ENCODE data around the gene MYH6. TPM values are rescaled to one million over a fixed set of nuclear protein-coding genes. Genes with fewer than 3 reads are reported as not detected.

The MYH6 gene
- total and polyA plus RNA-seq, 2 donors (not counting 1 experiment from before 2014, with no cell fraction given), result not detected

DNA sequence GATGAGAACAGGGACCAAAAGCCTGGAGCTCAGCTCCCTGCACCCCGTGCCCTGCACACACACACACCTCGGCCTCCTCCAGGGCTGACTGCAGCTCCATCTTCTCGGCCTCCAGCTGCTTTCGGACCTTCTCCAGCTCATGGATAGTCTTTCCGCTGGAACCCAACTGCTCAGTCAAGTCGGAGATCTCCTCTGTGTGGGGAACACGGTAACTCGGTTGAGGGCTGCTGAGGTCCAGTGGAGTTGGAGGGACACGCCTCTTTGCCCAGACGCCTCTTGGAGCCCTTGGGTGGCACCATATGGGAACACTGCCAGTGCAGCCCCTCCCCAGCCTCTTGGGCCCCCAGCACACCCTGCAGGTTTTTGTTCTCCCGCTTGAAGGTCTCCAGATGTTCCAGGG, 8.7 kb upstream of the MYH6 start:
- H3K4me2 ChIP-seq (ENCODE audit: extremely low read depth, insufficient read depth, low read length), result no peak overlapping the region
- H3K9me3 ChIP-seq (ENCODE audit: control insufficient read depth, insufficient read depth, low read depth, low read length), result no peaks in the 10 kb centered on the region
- H3K9ac ChIP-seq (ENCODE audit: insufficient read depth, low read length), result no peak overlapping the region
- H3K4me3 ChIP-seq (replicated peaks in 1 of 4; ENCODE audit: control extremely low read depth in 1 of 4, insufficient read depth in 1 of 4, low read depth in 3 of 4, low read length in 4 of 4), result no peak overlapping the region
- no peaks in the 10 kb centered on the region for H3K4me1 ChIP-seq (ENCODE audit: control insufficient read depth, extremely low read depth, insufficient read depth, low read length)
- DNase-seq (ENCODE audit: low read depth in 2 of 2), result no peak
- H3K27me3 ChIP-seq (ENCODE audit: control insufficient read depth, insufficient read depth, low read length), result peaks cover 8% of the 10 kb centered on the region
- no peaks in the 10 kb centered on the region for H3K79me2 ChIP-seq (ENCODE audit: control insufficient read depth, insufficient read depth, low read length)
- no peaks in the 10 kb centered on the region for H3K36me3 ChIP-seq (ENCODE audit: control insufficient read depth, insufficient read depth, low read length)
- TF ChIP-seq EZH2 (IDR thresholded peaks at IDR 0.05; ENCODE audit: low read length, missing control alignments) (no peak), CTCF (conservative IDR thresholded peaks at IDR 0.05 in 1 of 2, IDR thresholded peaks at IDR 0.05 in 1 of 2; ENCODE audit: low read depth in 1 of 2, low read length in 2 of 2) (no peak)
- no peaks in the 10 kb centered on the region for H4K20me1 ChIP-seq (ENCODE audit: control insufficient read depth, extremely low read depth, insufficient read depth, low read length)
- H3K27ac ChIP-seq (ENCODE audit: insufficient read depth, low read length), result no peak overlapping the region
- no peak overlapping the region for H2AFZ ChIP-seq (ENCODE audit: low read length)

DNA sequence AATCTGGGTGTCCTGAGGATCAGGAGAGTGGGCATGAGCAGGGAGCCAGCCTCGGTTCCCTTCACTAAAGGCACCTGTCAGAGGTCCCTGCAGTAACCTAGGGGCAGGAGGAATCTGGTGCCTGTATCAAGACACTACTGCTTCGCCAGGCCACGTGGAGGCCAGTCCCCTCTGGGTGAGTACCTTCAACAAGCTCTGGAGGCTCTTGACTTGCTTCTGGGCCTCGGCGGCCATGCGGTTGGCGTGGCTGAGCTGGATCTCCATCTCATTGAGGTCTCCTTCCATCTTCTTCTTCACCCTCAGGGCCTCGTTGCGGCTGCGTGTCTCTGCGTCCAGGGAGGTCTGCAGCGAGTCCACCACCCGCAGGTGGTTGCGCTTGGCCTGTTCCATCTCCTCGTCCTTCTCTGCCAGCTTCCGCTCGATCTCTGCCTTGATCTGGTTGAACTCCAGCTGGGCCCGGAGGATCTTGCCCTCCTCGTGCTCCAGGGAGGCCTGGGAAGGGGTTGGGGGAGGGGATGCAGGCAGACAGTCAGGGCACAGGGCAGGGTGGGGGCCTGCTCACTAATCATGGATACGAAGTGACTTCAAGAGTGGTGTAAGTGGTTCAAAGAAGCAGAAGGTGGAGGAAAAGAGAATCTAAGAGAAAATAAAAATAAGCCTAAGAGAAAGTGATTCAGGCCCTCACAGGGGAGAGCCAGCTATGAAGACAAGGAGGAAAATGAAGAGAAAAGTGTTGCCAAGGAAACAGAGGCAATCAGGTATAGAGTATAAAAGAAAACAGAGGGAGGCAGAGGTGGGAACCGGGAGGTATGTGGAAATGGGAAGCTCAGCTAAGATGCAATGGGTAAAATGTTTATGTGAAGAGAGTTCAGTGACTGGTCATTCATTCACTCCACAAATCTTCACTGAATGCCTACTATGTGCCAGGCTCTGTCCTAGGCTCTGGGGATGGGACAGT, 8.0 kb upstream of the MYH6 start:
- Histone ChIP-seq H3K4me1 (ENCODE audit: control insufficient read depth, extremely low read depth, insufficient read depth, low read length) (no peaks in the 10 kb centered on the region), H3K36me3 (ENCODE audit: control insufficient read depth, insufficient read depth, low read length) (no peaks in the 10 kb centered on the region), H3K27me3 (ENCODE audit: control insufficient read depth, insufficient read depth, low read length) (peaks cover 8% of the 10 kb centered on the region), H3K4me3 (replicated peaks in 1 of 4; ENCODE audit: control extremely low read depth in 1 of 4, insufficient read depth in 1 of 4, low read depth in 3 of 4, low read length in 4 of 4) (no peak overlapping the region), H4K20me1 (ENCODE audit: control insufficient read depth, extremely low read depth, insufficient read depth, low read length) (no peaks in the 10 kb centered on the region), H3K9me3 (ENCODE audit: control insufficient read depth, insufficient read depth, low read depth, low read length) (no peaks in the 10 kb centered on the region), H3K9ac (ENCODE audit: insufficient read depth, low read length) (no peak overlapping the region), H3K4me2 (ENCODE audit: extremely low read depth, insufficient read depth, low read length) (no peak overlapping the region), H3K79me2 (ENCODE audit: control insufficient read depth, insufficient read depth, low read length) (no peaks in the 10 kb centered on the region), H2AFZ (ENCODE audit: low read length) (no peak overlapping the region), H3K27ac (ENCODE audit: insufficient read depth, low read length) (no peak overlapping the region)
- no peak for DNase-seq (ENCODE audit: low read depth in 2 of 2)
- TF ChIP-seq CTCF (conservative IDR thresholded peaks at IDR 0.05 in 1 of 2, IDR thresholded peaks at IDR 0.05 in 1 of 2; ENCODE audit: low read depth in 1 of 2, low read length in 2 of 2), result no peak
- TF ChIP-seq EZH2 (IDR thresholded peaks at IDR 0.05; ENCODE audit: low read length, missing control alignments), result no peak

GRCh38 chr14:23414906-23415820, 7.1 kb upstream of the MYH6 start:
- Histone ChIP-seq H3K4me2 (ENCODE audit: extremely low read depth, insufficient read depth, low read length) (no peak overlapping the region), H4K20me1 (ENCODE audit: control insufficient read depth, extremely low read depth, insufficient read depth, low read length) (no peaks in the 10 kb centered on the region)
- DNase-seq (ENCODE audit: low read depth in 2 of 2), result no peak

More at GRCh38 chr14:23414906-23415820, 7.1 kb upstream of the MYH6 start:
- TF ChIP-seq EZH2 (IDR thresholded peaks at IDR 0.05; ENCODE audit: low read length, missing control alignments) (no peak), CTCF (conservative IDR thresholded peaks at IDR 0.05 in 1 of 2, IDR thresholded peaks at IDR 0.05 in 1 of 2; ENCODE audit: low read depth in 1 of 2, low read length in 2 of 2) (no peak)
- Histone ChIP-seq H3K4me3 (replicated peaks in 1 of 4; ENCODE audit: control extremely low read depth in 1 of 4, insufficient read depth in 1 of 4, low read depth in 3 of 4, low read length in 4 of 4) (no peak overlapping the region), H3K27me3 (ENCODE audit: control insufficient read depth, insufficient read depth, low read length) (peaks cover 6% of the 10 kb centered on the region), H3K36me3 (ENCODE audit: control insufficient read depth, insufficient read depth, low read length) (no peaks in the 10 kb centered on the region), H3K9ac (ENCODE audit: insufficient read depth, low read length) (no peak overlapping the region), H3K27ac (ENCODE audit: insufficient read depth, low read length) (no peak overlapping the region), H3K79me2 (ENCODE audit: control insufficient read depth, insufficient read depth, low read length) (no peaks in the 10 kb centered on the region), H2AFZ (ENCODE audit: low read length) (no peak overlapping the region), H3K9me3 (ENCODE audit: control insufficient read depth, insufficient read depth, low read depth, low read length) (no peaks in the 10 kb centered on the region), H3K4me1 (ENCODE audit: control insufficient read depth, extremely low read depth, insufficient read depth, low read length) (no peaks in the 10 kb centered on the region)
